Measurements from ENCODE around the gene OSBPL5. TPM values are rescaled to one million over a fixed set of nuclear protein-coding genes. Genes with fewer than 3 reads are reported as not detected.

OSBPL5 gene
- total and polyA plus RNA-seq, 11 donors = 10.1 to 27.7 (median 16.4) TPM

GRCh38 chr11:3092603-3093141 lies 72.4 kb downstream of the OSBPL5 start:
- H3K27ac ChIP-seq = no peak overlapping the region
- peaks cover 0 to 65% (median 12%) of the 10 kb centered on the region in 9 donors for H3K36me3 ChIP-seq
- TF ChIP-seq CTCF (IDR thresholded peaks at IDR 0.05) (no peak), POLR2A (IDR thresholded peaks at IDR 0.05) (no peak)
- H3K9me3 ChIP-seq = no peaks in the 10 kb centered on the region
- peaks cover 0 to 35% (median 17%) of the 10 kb centered on the region in 12 donors for H3K4me1 ChIP-seq
- H3K27me3 ChIP-seq = no peaks in the 10 kb centered on the region
- peak in 1 of 4 donors; percentile 3 for ATAC-seq
- intact Hi-C loops (cut with DNase I) = loop anchor here in 5 of 10 donors (2.0 to 10.0 kb wide), 4 partner anchors 54 to 125 kb away; partner anchors contain the start of gene MRGPRG (in 2 of the 5)
- 84 to 95% (median 91%) methylated on average over 12 to 15 of the region's 15 CpGs for WGBS, 4 donors
- DNase-seq = no peak
- no peak overlapping the region for H3K4me3 ChIP-seq

- TF ChIP-seq POLR2A (IDR thresholded peaks at IDR 0.05) (no peak), CTCF (IDR thresholded peaks at IDR 0.05) (peak; percentile 92 to 100 (median 99))
- no peak overlapping the region for H3K27ac ChIP-seq
- H3K36me3 ChIP-seq = peaks cover 0 to 58% (median 10%) of the 10 kb centered on the region in 9 donors
- no peaks in the 10 kb centered on the region for H3K27me3 ChIP-seq
- ATAC-seq (peak; percentile 54 to 68 (median 66)), DNase-seq (peak; percentile 57 to 87 (median 67))
- no peak overlapping the region for H3K4me3 ChIP-seq
- 46 to 63% (median 46%) methylated on average over 19 to 27 of the region's 27 CpGs for WGBS, 4 donors
- H3K9me3 ChIP-seq = no peaks in the 10 kb centered on the region
- peaks cover 0 to 35% (median 17%) of the 10 kb centered on the region in 12 donors for H3K4me1 ChIP-seq
- intact Hi-C loops (cut with DNase I) = loop anchor here (1.0 to 10.0 kb wide), 6 partner anchors 53 to 125 kb away; partner anchors contain the start of gene MRGPRG (in 2 of the 10)
Observed at GRCh38 chr11:3091846-3092602, 73.1 kb downstream of the OSBPL5 start.

- WGBS, 4 donors = 69 to 91% (median 74%) methylated on average over 9 to 14 of the region's 14 CpGs
- H3K9me3 ChIP-seq = no peaks in the 10 kb centered on the region
- H3K4me3 ChIP-seq = no peak overlapping the region
- intact Hi-C loops (cut with DNase I) = loop anchor here in 9 of 10 donors (1.0 to 10.0 kb wide), 5 partner anchors 54 to 126 kb away; partner anchors contain the start of gene MRGPRG (in 2 of the 9)
- no peak overlapping the region for H3K27ac ChIP-seq
- H3K36me3 ChIP-seq = peaks cover 0 to 58% (median 10%) of the 10 kb centered on the region in 9 donors
- TF ChIP-seq CTCF (IDR thresholded peaks at IDR 0.05) (no peak), POLR2A (IDR thresholded peaks at IDR 0.05) (no peak)
- ATAC-seq = no peak
- DNase-seq = peak in 1 of 5 donors; percentile 29
- peaks cover 0 to 35% (median 16%) of the 10 kb centered on the region in 12 donors for H3K4me1 ChIP-seq
- no peaks in the 10 kb centered on the region for H3K27me3 ChIP-seq
Observed at GRCh38 chr11:3091081-3091845, 73.8 kb downstream of the OSBPL5 start.

All from heart left ventricle (tissue), 16 donors.